NCI-H82 (cell line): ENCODE measurements around the gene GALNT9.

Experiments
- DNase-seq: peaks from one replicate; lab custom pipeline; 2025; lab: John Stamatoyannopoulos, UW

GALNT9 gene

GRCh38 chr12:132180648-132181546 is 148.5 kb downstream of the GALNT9 start:
- no peak for DNase-seq

GRCh38 chr12:132179431-132180362 is 149.7 kb downstream of the GALNT9 start:
- DNase-seq = no peak

DNA sequence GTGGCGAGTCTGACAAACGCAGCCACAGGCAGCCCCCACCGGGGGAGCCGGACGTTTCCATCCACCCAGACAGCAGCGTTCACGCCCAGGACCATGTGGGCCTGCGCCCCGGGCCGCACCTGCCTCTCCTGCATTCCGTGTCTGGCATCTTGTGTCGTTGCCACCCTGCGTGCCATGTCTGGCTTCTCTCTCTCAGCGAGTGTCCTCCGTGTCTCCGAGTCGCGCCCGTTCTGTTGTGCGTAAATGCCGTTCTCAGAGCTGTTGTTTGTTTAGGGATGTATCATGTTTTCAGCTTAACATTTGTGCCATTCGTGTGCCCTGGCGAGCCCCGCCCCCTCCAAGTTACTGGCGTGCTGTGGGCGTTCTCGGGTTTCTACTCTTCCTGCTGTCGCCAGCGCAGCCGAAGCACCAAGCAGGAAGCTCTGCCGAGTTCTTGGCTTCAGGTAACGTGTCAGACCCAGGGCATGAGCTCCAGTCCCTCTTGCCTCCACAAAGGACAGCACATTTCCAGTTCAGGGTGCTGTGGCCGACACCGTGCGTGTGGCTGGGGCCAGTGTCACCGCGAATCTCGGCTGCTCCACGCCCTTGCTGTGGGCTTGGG is 150.5 kb downstream of the GALNT9 start:
- DNase-seq = no peak

GRCh38 chr12:132178316-132178715 is 151.1 kb downstream of the GALNT9 start:
- DNase-seq = no peak

DNA sequence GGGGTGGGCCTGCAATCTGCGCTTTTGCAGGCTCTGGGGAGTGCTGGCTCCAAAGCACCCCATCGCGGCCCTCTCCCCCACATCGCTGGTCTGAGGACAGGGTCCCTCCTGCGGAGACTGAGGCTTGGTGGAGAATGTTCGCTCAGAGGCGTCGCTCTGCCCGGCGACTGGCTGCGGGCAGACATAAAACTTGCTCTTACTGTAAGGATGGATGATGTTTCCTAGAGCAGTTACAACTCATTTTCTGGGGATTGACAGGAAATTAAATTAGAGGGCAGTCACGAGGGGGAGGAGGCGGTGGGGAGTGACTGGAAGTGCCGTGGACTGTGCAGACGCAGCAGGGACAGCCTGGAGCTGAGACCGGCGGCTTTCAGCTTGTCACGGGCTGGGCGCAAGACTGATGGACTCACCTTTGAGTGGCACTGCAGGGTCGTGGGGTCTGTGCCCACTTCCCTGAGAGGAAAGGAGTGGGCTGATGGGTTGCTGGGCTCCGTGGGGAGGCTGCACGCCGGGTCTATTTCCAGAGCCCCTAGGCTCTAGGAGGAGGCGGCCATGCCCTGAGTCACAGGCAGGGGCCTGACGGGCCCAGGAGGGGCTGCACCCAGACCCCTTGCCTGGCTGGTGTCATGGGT is 152.4 kb downstream of the GALNT9 start:
- DNase-seq = no peak

GRCh38 chr12:132176385-132176919 is 152.9 kb downstream of the GALNT9 start:
- no peak for DNase-seq

DNA sequence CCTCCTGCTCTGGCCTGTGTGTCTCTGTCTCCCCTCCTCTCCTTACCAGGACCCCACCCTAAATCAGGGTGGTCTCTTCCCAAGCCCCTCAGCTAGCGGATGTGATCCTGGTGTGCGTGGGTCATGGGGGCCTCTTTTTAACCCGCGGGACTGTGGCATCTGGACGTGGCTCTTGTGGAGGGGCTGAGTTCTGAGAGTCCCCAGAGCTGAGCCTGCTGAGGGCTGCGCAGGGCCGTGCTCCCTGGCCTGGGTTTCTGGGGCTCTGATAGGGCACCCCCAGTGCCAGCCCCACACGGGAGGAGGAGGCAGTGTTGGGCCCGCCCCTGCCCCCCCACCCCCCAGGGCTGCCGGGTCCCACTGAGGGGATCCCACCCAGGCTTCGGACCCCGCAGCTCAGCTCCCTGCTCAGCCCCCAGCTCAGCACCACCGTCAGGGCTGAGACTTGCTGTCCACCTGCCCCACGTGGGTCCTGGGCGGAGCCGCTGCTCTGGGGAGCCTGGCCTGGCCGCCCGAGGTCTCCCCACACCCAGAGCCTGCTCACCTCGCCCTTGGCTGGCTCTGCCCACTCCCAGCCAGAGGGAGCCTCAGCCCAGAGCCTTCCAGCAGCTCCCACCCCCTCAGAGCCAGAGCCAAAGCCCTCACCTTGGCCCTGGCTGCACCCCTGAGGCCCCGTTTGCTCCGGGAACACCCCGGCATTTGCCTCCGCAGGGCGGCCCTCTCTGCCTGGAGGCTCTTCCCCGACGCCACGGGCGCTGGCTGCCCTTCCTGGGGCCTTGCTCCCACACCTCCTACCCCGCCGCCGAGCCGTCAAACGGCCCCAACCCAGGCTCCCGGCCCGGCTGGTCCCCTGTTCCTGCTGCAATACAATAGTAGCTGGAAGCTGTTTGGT is 153.6 kb downstream of the GALNT9 start:
- DNase-seq = no peak

- DNase-seq = no peak
Observed at GRCh38 chr12:132174839-132175490, 154.4 kb downstream of the GALNT9 start.

DNA sequence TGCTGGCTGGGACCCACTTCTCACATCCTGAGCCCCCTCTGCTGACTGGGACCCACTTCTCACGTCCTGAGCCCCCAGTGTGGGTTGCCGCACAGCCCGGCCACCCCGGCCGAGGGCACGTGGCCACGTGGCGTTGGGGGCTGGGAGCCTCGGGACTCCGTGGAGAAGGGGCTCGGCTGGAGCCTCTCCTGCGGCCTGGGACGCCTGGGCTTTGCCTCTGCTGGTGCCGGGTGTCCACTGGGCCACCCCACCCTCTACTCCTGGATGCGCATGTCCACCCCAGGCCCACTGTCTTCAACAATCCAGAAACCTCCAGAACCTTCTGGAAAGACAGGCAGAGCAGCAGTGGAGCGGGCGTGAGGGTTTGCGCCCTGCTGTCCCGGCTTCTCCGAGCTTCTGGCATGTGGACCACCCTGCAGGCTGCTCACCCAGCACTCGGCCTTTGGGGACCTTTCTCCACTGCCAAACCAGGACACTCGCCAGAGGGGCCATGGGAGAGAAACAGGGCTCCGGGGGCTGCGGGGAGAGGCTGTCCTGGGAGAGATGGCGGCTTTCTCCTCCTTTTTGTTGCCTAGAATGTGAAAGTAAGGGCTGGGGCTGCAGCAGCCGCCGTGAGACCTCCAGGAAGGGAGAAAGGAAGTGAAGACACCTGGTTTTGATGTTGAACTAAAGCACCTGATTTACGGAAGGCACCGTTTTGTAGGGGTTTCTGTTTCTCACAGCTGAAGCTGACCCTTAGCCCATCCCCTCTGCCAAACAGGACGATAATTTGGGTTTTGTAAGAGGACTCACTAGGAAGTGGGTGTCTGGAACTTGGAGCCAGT is 155.2 kb downstream of the GALNT9 start:
- no peak for DNase-seq

GRCh38 chr12:132173135-132174014 is 156.0 kb downstream of the GALNT9 start:
- DNase-seq = no peak

DNA sequence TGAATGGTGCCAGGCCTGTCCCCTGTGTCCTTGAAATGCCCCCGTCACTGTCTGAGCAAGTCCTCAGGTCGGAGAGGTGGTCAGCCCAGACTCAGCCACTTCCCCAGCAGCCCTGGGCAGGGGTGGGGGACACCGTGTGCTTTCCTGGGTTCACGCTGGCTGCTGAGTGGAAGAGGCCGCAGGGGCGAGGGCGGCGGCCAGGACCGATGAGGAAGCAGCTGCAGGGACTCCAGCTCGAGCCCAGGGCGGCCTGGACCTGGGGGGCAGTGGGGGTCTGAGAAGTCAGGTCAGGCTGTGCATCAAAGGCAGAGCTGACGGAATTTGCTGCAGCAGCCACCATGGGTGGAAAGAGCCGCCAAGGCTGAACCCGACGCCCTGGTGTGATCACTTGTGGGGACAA is 156.8 kb downstream of the GALNT9 start:
- no peak for DNase-seq

GRCh38 chr12:132171968-132172521 is 157.3 kb downstream of the GALNT9 start:
- no peak for DNase-seq

- no peak for DNase-seq
Observed at GRCh38 chr12:132171293-132171967, 158.0 kb downstream of the GALNT9 start.

- DNase-seq = no peak
Observed at GRCh38 chr12:132170637-132171292, 158.6 kb downstream of the GALNT9 start.

DNA sequence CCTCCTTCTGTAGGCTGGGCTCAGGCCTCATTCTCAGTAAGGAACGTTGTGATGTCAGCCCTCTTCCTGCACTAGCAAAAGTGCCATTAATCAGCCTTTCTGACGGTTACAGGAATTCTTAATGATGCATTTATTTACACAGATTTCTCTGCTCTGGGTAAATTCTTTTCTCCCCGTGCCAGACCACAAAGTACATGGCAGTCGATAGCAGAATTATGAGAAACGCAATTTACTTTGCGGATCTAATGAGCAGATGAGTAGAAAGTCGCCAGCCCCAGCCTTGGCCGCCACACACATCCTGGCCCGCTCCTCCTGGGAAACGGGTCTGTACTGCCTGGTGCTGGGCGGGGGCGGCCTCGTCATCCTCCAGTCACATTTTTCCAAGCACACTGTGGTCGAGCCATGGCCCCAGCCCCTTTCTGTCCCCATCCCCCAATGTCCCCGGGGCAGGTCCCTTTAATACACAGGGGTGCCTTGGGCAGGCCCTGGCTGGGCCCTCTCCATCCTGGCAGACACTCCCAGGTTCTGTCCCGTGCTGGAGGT is 159.2 kb downstream of the GALNT9 start:
- DNase-seq = no peak

DNA sequence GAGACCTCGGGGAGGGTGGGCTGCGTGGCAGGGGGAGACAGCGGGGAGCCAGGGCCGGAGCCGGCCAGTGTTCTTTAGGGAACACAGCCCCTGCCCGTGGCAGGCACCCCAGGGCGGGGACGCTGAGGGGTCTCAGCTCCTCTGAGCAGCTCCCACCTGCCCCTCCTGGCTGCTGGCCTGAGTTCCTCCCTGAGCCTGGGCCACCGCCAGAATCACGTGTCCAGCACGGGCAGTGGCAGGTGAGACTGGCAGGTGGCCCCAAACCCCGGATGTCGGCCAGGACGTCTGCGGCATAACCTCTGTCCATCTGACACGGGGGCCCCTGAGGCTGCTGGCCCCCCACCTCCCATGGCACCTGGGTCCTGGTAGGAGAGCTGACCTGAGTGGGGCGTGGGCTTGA is 160.0 kb downstream of the GALNT9 start:
- no peak for DNase-seq
